Prostate gland (tissue), 2 donors: ENCODE results near the gene ITIH5.

Experiments used
- CTCF ChIP-seq, 4 experiments: fragments of 200-600 bp in 2 of 4; fragments of 450-650 bp in 2 of 4; sonication (generic) in 2 of 4; IDR thresholded peaks; 1 replicate in 3 of 4; 2 replicates in 1 of 4; pipeline ENCODE4 v1.5.1; 2016 to 2019; ENCODE audit warnings: antibody characterized with exemption in 4 of 4, mild to moderate bottlenecking in 2 of 4, moderate library complexity in 2 of 4
- POLR2A ChIP-seq: fragments of 450-650 bp; IDR thresholded peaks from one replicate; pipeline ENCODE4 v1.6.1; 2016; ENCODE audit warnings: antibody characterized with exemption, mild to moderate bottlenecking
- POLR2AphosphoS5 ChIP-seq: sonication (generic); formaldehyde crosslinking; IDR thresholded peaks from one replicate; pipeline ENCODE4 v1.6.1; 2017; ENCODE audit warnings: antibody characterized with exemption

- TF ChIP-seq CTCF (IDR thresholded peaks at IDR 0.05) (no peak), POLR2A (no peak), POLR2AphosphoS5 (no peak)
These were observed 2.1 kb downstream of the ITIH5 start for GRCh38 chr10:7664707-7665106.
